Heart left ventricle (tissue), 13 donors: ENCODE data around the gene ABLIM2.

Experiments
- CTCF ChIP-seq, 12 donors: fragments of 200-600 bp; sonication (generic) in 4 of 12; IDR thresholded peaks; one replicate each; pipeline versions ENCODE4 v1.5.0 to v1.8.0; 2018 to 2022; ENCODE audit warnings: antibody characterized with exemption in 12 of 12, mild to moderate bottlenecking in 5 of 12
- POLR2A ChIP-seq, 2 donors: fragments of 450-650 bp; IDR thresholded peaks; one replicate each; pipeline ENCODE4 v1.6.1; 2017; ENCODE audit warnings: antibody characterized with exemption in 2 of 2, mild to moderate bottlenecking in 2 of 2, moderate library complexity in 2 of 2
- donor health status: ischemic (EF 13 %, LVEDD 7.1; RV severe dilation, severe dysfunction).
- donor health status: DM: no; HTN: yes; CAD: no.
- donor health status: DM: no; HTN: no; CAD: no.
- donor health status: ischemic (EF 25% LVEDD 6.9; RV normal size, moderate dysfunction).
- donor health status: ischemic (EF 25% LVEDD 5.7; RV mildly dilated, moderate dysfunction).
- donor health status: ischemic (EF 35%, LVEDD 5.7; RV mildly dilated, moderate dysfunction).
- donor health status: nonischemic (EF 11% LVEDD 7.7; RV severe dilation, severe dysfunction).
- donor health status: DM: yes; HTN: yes; CAD: no.
- donor health status: PGD.
- donor health status: ischemic (EF 29% LVEDD 5.4; RV normal size, mild dysfunction).
- donor health status: nonischemic (EF 23%, LVEDD 6.1; RV moderate dilation, normal function).

DNA sequence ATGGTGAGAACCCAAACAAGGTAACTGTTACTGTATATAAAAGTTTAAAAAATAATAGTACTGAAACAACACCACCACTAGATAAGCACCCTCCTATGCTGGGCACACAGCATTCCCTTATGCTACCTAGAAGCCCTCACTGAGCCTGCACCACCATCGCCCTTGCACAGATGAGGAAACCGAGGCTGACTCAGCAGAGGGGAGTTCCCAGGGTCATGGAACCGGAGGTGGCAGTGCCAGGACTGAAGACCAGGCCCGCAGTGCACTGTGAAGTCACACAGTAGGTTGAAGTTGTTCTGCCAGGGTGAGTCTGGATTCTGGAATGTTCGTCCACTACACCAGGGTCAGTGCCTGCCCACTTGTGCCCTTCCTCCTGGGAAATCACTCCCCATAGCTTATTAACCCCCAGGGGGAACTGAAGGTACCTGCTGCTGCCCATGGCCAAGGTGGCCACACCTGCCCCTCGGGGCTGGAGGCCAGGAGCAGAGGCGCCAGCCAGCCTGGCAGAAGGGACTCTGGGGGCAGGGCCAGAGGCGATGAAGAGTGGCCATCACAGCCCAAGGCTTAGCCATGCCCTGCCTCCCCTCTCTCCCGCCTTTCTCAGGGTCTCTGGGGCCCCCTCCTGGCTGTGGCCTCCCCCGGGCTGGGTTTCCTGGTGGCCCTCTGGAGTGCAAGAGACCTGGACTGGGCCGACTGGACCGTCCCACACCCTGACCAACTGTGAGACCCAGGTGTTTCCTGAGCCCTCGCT is 15.1 kb upstream of the ABLIM2 start:
- TF ChIP-seq CTCF (IDR thresholded peaks at IDR 0.05) (no peak), POLR2A (IDR thresholded peaks at IDR 0.05) (no peak)
